GM10248 (cell line): ENCODE measurements around the gene ARPC5.

Experiments
- CTCF ChIA-PET: fragments of 300-600 bp; sonication (Branson Sonifier 250); formaldehyde crosslinking; extraction: SDS; loops from one replicate; lab custom pipeline; 2021; ENCODE audit warnings: antibody characterized with exemption; lab: Yijun Ruan, JAX
- POLR2A ChIA-PET: fragments of 350-650 bp; sonication (Branson Sonifier 250); formaldehyde crosslinking; extraction: SDS; loops from one replicate; lab custom pipeline; 2020; ENCODE audit warnings: antibody characterized with exemption; lab: Yijun Ruan, JAX
- DNase-seq: peaks from one replicate; pipeline ENCODE4 v3.0.0; 2012; ENCODE audit errors: extremely low spot score
- CTCF ChIP-seq: IDR thresholded peaks from 2 replicates; pipeline ENCODE4 v1.5.1; 2012; ENCODE audit warnings: mild to moderate bottlenecking, low read depth; ENCODE audit errors: extremely low read depth, missing control alignments, control extremely low read depth

ARPC5 gene

GRCh38 chr1:183582021-183582713, 53.4 kb downstream of the ARPC5 start:
- no peak for TF ChIP-seq CTCF
- CTCF ChIA-PET: interaction anchor here (0.8 to 4.9 kb wide), 5 partner anchors 8 to 73 kb away, joined by 3 to 26 read pairs (median 6); partner anchors contain the start of gene NCF2
- POLR2A ChIA-PET: no interaction called here
- DNase-seq: no peak

GRCh38 chr1:183580281-183580682, 55.3 kb downstream of the ARPC5 start:
- DNase-seq: peak; percentile 49
- ChIA-PET CTCF (interaction anchor here (0.6 to 4.9 kb wide), 14 partner anchors 10 to 105 kb away, joined by 3 to 26 read pairs (median 5); partner anchors contain the start of gene NCF2), POLR2A (no interaction called here)
- TF ChIP-seq CTCF: peak; percentile 27

- ChIA-PET POLR2A (no interaction called here), CTCF (interaction anchor here (1.1 to 4.9 kb wide), 8 partner anchors 10 to 337 kb away, joined by 3 to 26 read pairs (median 6); partner anchors contain the start of gene NCF2)
- no peak for TF ChIP-seq CTCF
- no peak for DNase-seq
Observed at GRCh38 chr1:183578856-183579255, 56.7 kb downstream of the ARPC5 start.

GRCh38 chr1:183577897-183578465, 57.6 kb downstream of the ARPC5 start:
- DNase-seq: no peak
- no peak for TF ChIP-seq CTCF
- ChIA-PET POLR2A (no interaction called here), CTCF (interaction anchor here (1.0 to 4.9 kb wide), 6 partner anchors 9 to 106 kb away, joined by 3 to 26 read pairs (median 5); partner anchors contain the start of gene NCF2)

- no peak for DNase-seq
- POLR2A ChIA-PET: no interaction called here
- no peak for TF ChIP-seq CTCF
- CTCF ChIA-PET: interaction anchor here (1.3 kb wide), 1 partner anchor 13 kb away, joined by 6 read pairs; no protein-coding TSS in a partner anchor
Observed at GRCh38 chr1:183576537-183576936, 59.0 kb downstream of the ARPC5 start.

- DNase-seq: no peak
- POLR2A ChIA-PET: no interaction called here
- no peak for TF ChIP-seq CTCF
- CTCF ChIA-PET: interaction anchor here (0.9 to 1.3 kb wide), 3 partner anchors 12 to 33 kb away, joined by 3 to 6 read pairs (median 3); no protein-coding TSS in a partner anchor
Observed at GRCh38 chr1:183575606-183576005, 60.0 kb downstream of the ARPC5 start.
